AG04450 (cell line): Measurements from ENCODE around the gene PHF21B. TPM values are rescaled to one million over a fixed set of nuclear protein-coding genes. Genes with fewer than 3 reads are reported as not detected.

ENCODE experiments used
- CTCF ChIA-PET: fragments of 300-600, 350-600 bp; formaldehyde crosslinking; extraction: SDS; loops from one replicate; lab custom pipeline; 2022; ENCODE audit warnings: antibody characterized with exemption, inconsistent platforms; lab: Charles Lee
- POLR2A ChIA-PET: fragments of 350-600 bp; formaldehyde crosslinking; extraction: SDS; loops from one replicate; lab custom pipeline; 2021; ENCODE audit warnings: antibody characterized with exemption, inconsistent platforms; lab: Yijun Ruan, JAX
- DNase-seq: peaks from one replicate; pipeline ENCODE4 v3.0.0-alpha.2; 2011; ENCODE audit warnings: low read depth, low spot score
- H3K27ac ChIP-seq: one replicate; pipeline ENCODE4 v1.5.1; 2012; ENCODE audit warnings: low read depth, low read length, control low read depth
- H3K27me3 ChIP-seq: one replicate; pipeline ENCODE4 v1.6.0; 2012; ENCODE audit warnings: low read length; ENCODE audit not compliant: control insufficient read depth, insufficient read depth
- H3K4me3 ChIP-seq: 2 replicates; pipeline ENCODE4 v1.5.1; 2011; ENCODE audit warnings: mild to moderate bottlenecking, low read depth, low read length, control low read depth
- H3K9me3 ChIP-seq: 2 replicates; pipeline ENCODE4 v1.5.1; 2012; ENCODE audit warnings: low read length; ENCODE audit not compliant: control insufficient read depth, insufficient read depth
- polyA plus RNA-seq: library from polyadenylated mRNA; depleted of rRNA; stranded (reverse); fragments of >200 nt; gene quantifications from 2 replicates; pipeline ENCODE4 v1.2.3, GENCODE V29; 2011
- TF ChIP-seq, protein P1 (sequence below): IDR thresholded peaks from 2 replicates; pipeline ENCODE4 v1.5.1; 2011; ENCODE audit warnings: low read depth, low read length, control low read depth, inconsistent platforms

Gene PHF21B
- polyA plus RNA-seq, 1 experiment = not detected

DNA sequence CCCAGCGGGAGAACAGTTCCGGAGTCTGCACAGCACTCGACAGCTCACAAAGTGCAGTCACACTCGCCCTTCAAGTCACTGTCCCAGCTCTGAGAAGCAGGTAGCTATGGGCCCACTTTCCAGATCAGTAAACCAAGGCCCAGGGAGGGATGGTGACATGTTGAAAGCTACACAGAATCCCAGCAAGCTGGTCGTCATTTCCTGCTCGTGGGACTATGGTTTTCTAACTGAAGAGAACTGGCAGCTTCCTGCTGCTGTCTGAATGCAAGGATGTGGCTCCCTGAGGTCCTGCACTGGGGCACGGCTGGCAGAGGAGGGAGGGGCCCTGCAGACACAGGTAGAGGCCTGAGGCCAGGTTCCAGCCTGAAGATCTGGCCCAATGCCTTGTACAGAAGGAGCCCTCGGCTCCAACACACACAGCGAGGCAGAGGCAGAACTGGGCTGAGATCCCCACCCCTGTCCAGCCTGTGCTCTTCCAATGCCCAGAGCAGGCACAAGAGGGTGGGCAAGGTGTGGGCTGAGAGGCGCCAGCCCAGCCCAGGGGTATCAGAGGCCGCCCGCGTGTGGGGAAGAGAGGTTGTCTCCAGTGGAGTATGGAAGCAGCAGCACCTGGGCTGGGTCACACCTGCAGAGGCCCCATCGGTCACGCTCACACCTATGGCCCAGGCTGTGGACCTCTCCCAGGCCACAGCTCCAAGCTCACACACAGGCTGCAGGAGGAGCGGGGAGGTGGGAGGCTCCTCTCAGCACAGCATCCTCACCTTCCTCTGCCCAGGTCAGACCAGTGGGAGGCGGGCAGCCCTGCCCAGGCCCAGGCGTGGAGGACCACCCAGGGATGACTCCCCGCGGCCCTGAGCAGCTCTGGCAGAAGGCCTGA, 119.2 kb downstream of the PHF21B start:
- CTCF ChIA-PET = no interaction called here
- DNase-seq = no peak
- Histone ChIP-seq H3K27ac (no peak overlapping the region), H3K4me3 (no peak overlapping the region), H3K9me3 (peaks cover 3% of the 10 kb centered on the region; the same call in 1 of the 2 replicates), H3K27me3 (peaks cover 2% of the 10 kb centered on the region)
- TF ChIP-seq, protein P1, sequence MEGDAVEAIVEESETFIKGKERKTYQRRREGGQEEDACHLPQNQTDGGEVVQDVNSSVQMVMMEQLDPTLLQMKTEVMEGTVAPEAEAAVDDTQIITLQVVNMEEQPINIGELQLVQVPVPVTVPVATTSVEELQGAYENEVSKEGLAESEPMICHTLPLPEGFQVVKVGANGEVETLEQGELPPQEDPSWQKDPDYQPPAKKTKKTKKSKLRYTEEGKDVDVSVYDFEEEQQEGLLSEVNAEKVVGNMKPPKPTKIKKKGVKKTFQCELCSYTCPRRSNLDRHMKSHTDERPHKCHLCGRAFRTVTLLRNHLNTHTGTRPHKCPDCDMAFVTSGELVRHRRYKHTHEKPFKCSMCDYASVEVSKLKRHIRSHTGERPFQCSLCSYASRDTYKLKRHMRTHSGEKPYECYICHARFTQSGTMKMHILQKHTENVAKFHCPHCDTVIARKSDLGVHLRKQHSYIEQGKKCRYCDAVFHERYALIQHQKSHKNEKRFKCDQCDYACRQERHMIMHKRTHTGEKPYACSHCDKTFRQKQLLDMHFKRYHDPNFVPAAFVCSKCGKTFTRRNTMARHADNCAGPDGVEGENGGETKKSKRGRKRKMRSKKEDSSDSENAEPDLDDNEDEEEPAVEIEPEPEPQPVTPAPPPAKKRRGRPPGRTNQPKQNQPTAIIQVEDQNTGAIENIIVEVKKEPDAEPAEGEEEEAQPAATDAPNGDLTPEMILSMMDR = no peak
- POLR2A ChIA-PET = no interaction called here

DNA sequence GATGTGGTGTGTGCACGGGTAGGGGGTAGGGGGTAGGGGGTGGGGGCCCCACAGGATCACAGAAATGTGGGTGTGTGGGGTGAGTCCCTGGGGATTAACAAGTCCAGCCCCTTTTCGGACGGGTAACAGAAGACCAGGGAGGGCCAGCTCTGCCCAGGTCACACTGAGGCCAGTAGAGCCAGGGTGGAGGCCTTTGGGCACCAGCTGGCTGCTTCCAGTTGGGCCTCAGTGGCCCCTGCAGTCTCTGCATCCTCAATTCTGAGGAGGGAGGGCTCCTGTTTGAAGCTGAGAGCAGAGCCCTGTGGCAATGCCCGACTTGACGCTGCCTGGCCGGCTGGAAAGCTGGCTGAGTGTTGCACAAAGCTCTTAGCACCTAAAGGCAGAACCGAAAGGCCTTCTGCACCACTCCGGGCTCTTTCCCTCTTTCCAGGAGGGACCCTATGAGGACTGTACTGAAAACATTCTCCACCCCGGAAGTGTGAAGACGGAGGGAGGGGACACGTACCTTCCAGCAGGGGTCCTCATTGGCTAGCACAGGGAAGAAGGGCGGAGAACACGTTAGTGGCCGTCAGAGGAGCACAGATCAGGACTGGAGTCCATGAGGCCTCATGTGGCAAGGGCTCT, 120.4 kb downstream of the PHF21B start:
- CTCF ChIA-PET = interaction anchor here (0.6 kb wide), 1 partner anchor 325 kb away, joined by 3 read pairs; no protein-coding TSS in a partner anchor

DNA sequence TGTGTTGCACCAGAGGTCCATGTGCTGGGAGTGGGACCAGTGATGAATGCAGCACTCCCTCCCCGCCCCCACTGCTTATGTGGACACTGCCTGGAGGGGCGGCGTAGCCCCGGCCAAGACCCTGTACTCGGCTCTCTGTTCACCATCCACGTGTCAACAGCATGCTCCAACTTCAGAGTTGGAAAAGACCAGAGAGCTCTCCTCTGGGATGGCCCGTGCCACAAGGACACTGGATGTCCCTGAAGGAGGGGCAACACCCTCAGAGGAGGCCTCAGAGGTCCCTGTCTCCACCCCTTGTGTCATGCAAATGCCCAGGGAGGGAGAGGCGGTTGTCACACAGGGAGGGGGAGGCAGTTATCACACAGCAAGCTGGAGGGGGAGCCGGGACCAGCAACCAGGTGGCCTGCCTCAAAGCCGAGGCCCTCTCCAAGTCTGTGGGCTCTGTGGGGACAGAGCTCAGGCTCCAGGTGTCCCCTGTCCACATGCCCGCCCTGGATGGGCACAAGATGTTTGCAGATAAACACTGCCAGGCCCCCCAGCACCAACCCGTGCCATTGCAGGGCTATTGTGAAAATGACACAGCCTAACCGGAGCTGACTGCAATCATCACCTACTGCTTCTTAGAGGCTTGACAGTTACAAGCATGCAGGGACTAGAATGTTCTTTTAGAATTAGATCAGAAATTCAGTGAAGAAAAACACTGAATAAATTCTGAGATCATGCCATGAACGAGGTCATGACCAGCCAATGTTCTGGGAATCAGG, 121.1 kb downstream of the PHF21B start:
- Histone ChIP-seq H3K27me3 (peaks cover 2% of the 10 kb centered on the region), H3K9me3 (peaks cover 10% of the 10 kb centered on the region; the same call in 1 of the 2 replicates), H3K27ac (no peak overlapping the region), H3K4me3 (no peak overlapping the region)
- ChIA-PET POLR2A (no interaction called here), CTCF (interaction anchor here (0.6 kb wide), 1 partner anchor 326 kb away, joined by 3 read pairs; no protein-coding TSS in a partner anchor)
- DNase-seq = no peak
- TF ChIP-seq, protein P1 = no peak

More for the DNA sequence above, 120.4 kb downstream of the PHF21B start:
- no peak overlapping the region for H3K27ac ChIP-seq
- no peak for DNase-seq
- H3K27me3 ChIP-seq = peaks cover 2% of the 10 kb centered on the region
- POLR2A ChIA-PET = no interaction called here
- TF ChIP-seq, protein P1 = no peak
- peaks cover 10% of the 10 kb centered on the region; the same call in 1 of the 2 replicates for H3K9me3 ChIP-seq
- no peak overlapping the region for H3K4me3 ChIP-seq

DNA sequence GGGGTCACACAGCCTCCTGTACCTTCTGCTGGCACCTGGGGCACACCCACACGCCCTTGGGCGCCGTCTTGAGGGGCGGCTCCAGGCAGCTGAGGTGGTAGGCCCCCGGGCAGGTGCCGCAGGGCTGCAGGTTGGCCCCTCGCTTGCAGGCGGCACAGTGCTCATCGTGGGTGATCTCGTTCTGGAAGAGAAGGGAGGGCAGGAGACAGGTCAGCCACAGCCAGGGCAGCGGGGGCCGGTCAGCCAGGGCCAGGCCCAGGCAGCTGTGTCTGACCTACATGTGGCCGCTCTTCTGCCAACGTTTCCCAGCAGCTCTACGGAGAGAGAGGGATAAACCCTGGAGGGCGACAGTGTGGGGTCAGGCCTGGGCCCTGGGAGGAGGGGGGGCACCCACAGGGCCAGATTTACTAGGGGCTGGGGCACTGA, 121.9 kb downstream of the PHF21B start:
- DNase-seq = no peak
- CTCF ChIA-PET = no interaction called here

More for the DNA sequence above, 121.9 kb downstream of the PHF21B start:
- TF ChIP-seq, protein P1 = no peak
- H3K4me3 ChIP-seq = no peak overlapping the region
- POLR2A ChIA-PET = no interaction called here
- peaks cover 10% of the 10 kb centered on the region; the same call in 1 of the 2 replicates for H3K9me3 ChIP-seq
- H3K27ac ChIP-seq = no peak overlapping the region
- peaks cover 3% of the 10 kb centered on the region for H3K27me3 ChIP-seq
